Endodermal cell (in vitro differentiated cells): ENCODE results near the gene ABCA7. TPM values are rescaled to one million over a fixed set of nuclear protein-coding genes. Genes with fewer than 3 reads are reported as not detected.

ENCODE experiments used
- DNase-seq: peaks from one replicate; pipeline ENCODE4 v3.0.0-alpha.2; 2017
- H3K27ac ChIP-seq: 2 replicates; pipeline ENCODE4 v1.5.1; 2013; ENCODE audit warnings: mild to moderate bottlenecking, low read depth, low read length, moderate library complexity
- H3K27me3 ChIP-seq: 2 replicates; pipeline ENCODE4 v1.6.1; 2013; ENCODE audit warnings: mild to moderate bottlenecking, low read length, moderate library complexity; ENCODE audit not compliant: insufficient read depth, control insufficient read depth, poor library complexity, severe bottlenecking
- H3K36me3 ChIP-seq: 2 replicates; pipeline ENCODE4 v1.7.0; 2013; ENCODE audit warnings: mild to moderate bottlenecking, low read length, moderate library complexity; ENCODE audit not compliant: control insufficient read depth, insufficient read depth
- H3K4me1 ChIP-seq: one replicate; pipeline ENCODE4 v1.7.0; 2013; ENCODE audit warnings: low read length; ENCODE audit not compliant: control insufficient read depth, insufficient read depth
- H3K4me3 ChIP-seq: 2 replicates; pipeline ENCODE4 v1.5.1; 2013; ENCODE audit warnings: mild to moderate bottlenecking, low read length, moderate library complexity
- H3K9ac ChIP-seq: 2 replicates; pipeline ENCODE4 v1.6.1; 2013; ENCODE audit warnings: mild to moderate bottlenecking, low read length, moderate library complexity; ENCODE audit not compliant: poor library complexity, severe bottlenecking; ENCODE audit errors: extremely low read depth
- H3K9me3 ChIP-seq: 2 replicates; pipeline ENCODE4 v1.6.1; 2013; ENCODE audit warnings: mild to moderate bottlenecking, low read length, moderate library complexity; ENCODE audit not compliant: control insufficient read depth
- H3K27ac Mint-ChIP-seq: 2 replicates; pipeline ENCODE4 v1.8.0; 2020; ENCODE audit warnings: mixed read lengths
- H3K27me3 Mint-ChIP-seq: 2 replicates; pipeline ENCODE4 v1.8.0; 2021; ENCODE audit warnings: mild to moderate bottlenecking, mixed read lengths; ENCODE audit not compliant: insufficient read depth
- H3K36me3 Mint-ChIP-seq: 2 replicates; pipeline ENCODE4 v1.8.0; 2020; ENCODE audit warnings: low read depth, mixed read lengths
- H3K4me1 Mint-ChIP-seq: 2 replicates; pipeline ENCODE4 v1.8.0; 2020; ENCODE audit warnings: mixed read lengths
- H3K4me3 Mint-ChIP-seq: 2 replicates; pipeline ENCODE4 v1.8.0; 2020; ENCODE audit warnings: mild to moderate bottlenecking, moderate library complexity, mixed read lengths
- H3K9me3 Mint-ChIP-seq: 2 replicates; pipeline ENCODE4 v1.8.0; 2020; ENCODE audit warnings: mild to moderate bottlenecking, mixed read lengths
- WGBS, 2 experiments: methylation state at CpG; one replicate each; pipeline versions ENCODE4 v1.1.5 to v1.1.7; 2013; ENCODE audit warnings: missing lambda C conversion rate in 2 of 2, mixed read lengths in 1 of 2; ENCODE audit not compliant: insufficient coverage in 1 of 2, insufficient read length in 1 of 2; 5-methylcytosine and 5-hydroxymethylcytosine counted together
- total RNA-seq, 2 donors: library from RNA; stranded (reverse); fragmentation: NEBNext Ultra II Directional in 1 of 2; extraction: Animal tissue kit (Norgen Biotek cat#: 25700) in 1 of 2; gene quantifications; 2 replicates in 1 of 2; 3 replicates in 1 of 2; pipeline ENCODE4 v1.2.1, GENCODE V29; 2021
- TF ChIP-seq, protein P1 (sequence below): fragments of 200-600 bp; sonication (generic); conservative IDR thresholded peaks from 2 replicates; pipeline ENCODE4 v1.5.0; 2021; ENCODE audit warnings: antibody characterized with exemption, mild to moderate bottlenecking

The ABCA7 gene
- total RNA-seq, 2 donors from 2014 or later, result 67.2 to 68.7 TPM

- Mint-ChIP-seq H3K27ac (no peak overlapping the region), H3K4me3 (no peak overlapping the region), H3K36me3 (peaks cover 24% of the 10 kb centered on the region)
These were observed 17.4 kb downstream of the ABCA7 start for GRCh38 chr19:1057176-1057855.

DNA sequence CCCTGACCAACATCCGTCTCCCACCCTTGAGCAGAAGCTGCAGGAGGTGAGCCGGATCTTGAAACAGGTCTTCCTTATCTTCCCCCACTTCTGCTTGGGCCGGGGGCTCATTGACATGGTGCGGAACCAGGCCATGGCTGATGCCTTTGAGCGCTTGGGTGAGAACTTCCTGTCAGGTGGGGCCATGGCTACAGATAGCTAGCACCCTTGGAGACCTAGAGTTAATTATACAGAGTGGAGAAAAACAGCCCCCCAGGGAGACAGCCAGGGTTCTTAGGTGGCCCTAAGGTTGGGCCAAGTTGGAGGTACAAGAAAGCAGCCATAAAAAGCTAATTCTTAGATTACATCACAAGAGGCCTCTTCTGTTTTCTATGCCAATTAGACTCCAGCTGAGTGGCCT lies 18.2 kb downstream of the ABCA7 start:
- Mint-ChIP-seq H3K4me3 (no peak overlapping the region), H3K27ac (no peak overlapping the region), H3K27me3 (no peaks in the 10 kb centered on the region), H3K36me3 (peaks cover 22% of the 10 kb centered on the region), H3K9me3 (no peaks in the 10 kb centered on the region), H3K4me1 (no peaks in the 10 kb centered on the region)
- no peak overlapping the region for H3K9ac ChIP-seq
- WGBS, 2 experiments, result 96 to 100% methylated on average over 4 to 5 of the region's 5 CpGs
- H3K4me3 ChIP-seq, result no peak overlapping the region
- H3K36me3 ChIP-seq, result peaks cover 37% of the 10 kb centered on the region
- DNase-seq, result no peak
- no peaks in the 10 kb centered on the region for H3K27me3 ChIP-seq
- no peaks in the 10 kb centered on the region for H3K4me1 ChIP-seq
- peaks cover 18% of the 10 kb centered on the region for H3K9me3 ChIP-seq
- TF ChIP-seq, protein P1, sequence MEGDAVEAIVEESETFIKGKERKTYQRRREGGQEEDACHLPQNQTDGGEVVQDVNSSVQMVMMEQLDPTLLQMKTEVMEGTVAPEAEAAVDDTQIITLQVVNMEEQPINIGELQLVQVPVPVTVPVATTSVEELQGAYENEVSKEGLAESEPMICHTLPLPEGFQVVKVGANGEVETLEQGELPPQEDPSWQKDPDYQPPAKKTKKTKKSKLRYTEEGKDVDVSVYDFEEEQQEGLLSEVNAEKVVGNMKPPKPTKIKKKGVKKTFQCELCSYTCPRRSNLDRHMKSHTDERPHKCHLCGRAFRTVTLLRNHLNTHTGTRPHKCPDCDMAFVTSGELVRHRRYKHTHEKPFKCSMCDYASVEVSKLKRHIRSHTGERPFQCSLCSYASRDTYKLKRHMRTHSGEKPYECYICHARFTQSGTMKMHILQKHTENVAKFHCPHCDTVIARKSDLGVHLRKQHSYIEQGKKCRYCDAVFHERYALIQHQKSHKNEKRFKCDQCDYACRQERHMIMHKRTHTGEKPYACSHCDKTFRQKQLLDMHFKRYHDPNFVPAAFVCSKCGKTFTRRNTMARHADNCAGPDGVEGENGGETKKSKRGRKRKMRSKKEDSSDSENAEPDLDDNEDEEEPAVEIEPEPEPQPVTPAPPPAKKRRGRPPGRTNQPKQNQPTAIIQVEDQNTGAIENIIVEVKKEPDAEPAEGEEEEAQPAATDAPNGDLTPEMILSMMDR, result no peak
- no peak overlapping the region for H3K27ac ChIP-seq

More at GRCh38 chr19:1057176-1057855, 17.4 kb downstream of the ABCA7 start:
- TF ChIP-seq, protein P1, result peak; percentile 22
- Histone ChIP-seq H3K36me3 (peaks cover 37% of the 10 kb centered on the region), H3K4me1 (no peaks in the 10 kb centered on the region), H3K9ac (no peak overlapping the region), H3K27ac (no peak overlapping the region), H3K4me3 (no peak overlapping the region), H3K9me3 (peaks cover 18% of the 10 kb centered on the region), H3K27me3 (no peaks in the 10 kb centered on the region)
- no peaks in the 10 kb centered on the region for H3K4me1 Mint-ChIP-seq
- no peaks in the 10 kb centered on the region for H3K27me3 Mint-ChIP-seq
- H3K9me3 Mint-ChIP-seq, result no peaks in the 10 kb centered on the region
- peak; percentile 69 for DNase-seq
- WGBS, 2 experiments, result 80 to 90% methylated on average over 3 of the region's 3 CpGs

DNA sequence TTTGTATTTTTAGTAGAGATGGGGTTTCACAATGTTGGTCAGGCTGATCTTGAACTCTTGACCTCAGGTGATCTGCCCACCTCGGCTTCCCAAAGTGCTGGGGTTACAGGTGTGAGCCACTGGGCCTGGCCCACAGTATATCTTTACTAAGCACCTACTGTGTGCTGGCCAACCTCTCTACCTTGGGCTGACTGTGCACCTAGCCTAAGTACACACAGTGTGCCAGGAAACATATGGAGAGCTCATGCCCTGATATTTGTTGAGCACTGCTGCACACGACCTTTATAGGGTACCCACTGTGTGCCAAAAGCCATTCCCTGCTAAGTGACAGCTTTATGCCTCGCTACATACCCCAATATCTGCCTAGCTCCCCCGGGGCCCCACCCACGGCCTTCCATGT lies 20.8 kb downstream of the ABCA7 start:
- Mint-ChIP-seq H3K27ac (no peak overlapping the region), H3K27me3 (peaks cover 10% of the 10 kb centered on the region), H3K4me1 (peaks cover 5% of the 10 kb centered on the region), H3K9me3 (no peaks in the 10 kb centered on the region), H3K36me3 (peaks cover 22% of the 10 kb centered on the region), H3K4me3 (no peak overlapping the region)
- 85 to 86% methylated on average over 5 of the region's 5 CpGs for WGBS, 2 experiments
- no peak for DNase-seq
- TF ChIP-seq, protein P1, result no peak
- H3K4me3 ChIP-seq, result no peak overlapping the region
- H3K9me3 ChIP-seq, result peaks cover 18% of the 10 kb centered on the region
- H3K9ac ChIP-seq, result no peak overlapping the region
- H3K4me1 ChIP-seq, result no peaks in the 10 kb centered on the region
- H3K36me3 ChIP-seq, result peaks cover 30% of the 10 kb centered on the region
- H3K27me3 ChIP-seq, result peaks cover 12% of the 10 kb centered on the region
- no peak overlapping the region for H3K27ac ChIP-seq
